ENCODE results near the gene LGR6. TPM values are rescaled to one million over a fixed set of nuclear protein-coding genes. Genes with fewer than 3 reads are reported as not detected.

The LGR6 gene
- total RNA-seq, 1 experiment from 2014 or later: 1.0 TPM

DNA sequence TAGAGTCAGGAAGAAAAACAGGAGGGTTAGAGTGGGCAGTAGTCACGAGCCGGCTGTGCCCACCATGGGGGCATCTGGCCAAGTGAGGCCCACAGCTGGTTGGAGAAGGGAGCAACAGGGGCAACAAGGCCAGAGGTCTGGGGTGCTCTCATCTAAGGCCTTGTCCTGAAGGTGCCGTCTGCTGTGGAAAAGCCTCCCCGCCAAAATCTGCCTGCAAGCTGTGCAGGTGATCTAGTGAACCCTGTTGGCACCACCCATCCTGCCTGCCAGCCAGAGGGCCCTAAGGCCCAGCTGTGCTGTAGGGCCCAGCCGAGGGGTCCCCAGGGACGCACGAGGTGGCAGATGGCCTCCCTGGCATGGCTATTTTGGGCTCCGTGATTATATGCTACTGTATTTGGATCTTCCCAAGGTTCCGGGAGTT, 51.3 kb downstream of the LGR6 start:
- Mint-ChIP-seq H3K36me3 (ENCODE audit: insufficient read depth in 1 of 3, low read depth in 3 of 3) (no peaks in the 10 kb centered on the region), H3K9me3 (no peaks in the 10 kb centered on the region; a peak in 1 of 5 replicates), H3K27me3 (ENCODE audit: low read depth) (peaks cover 10% of the 10 kb centered on the region), H3K27ac (no peak overlapping the region), H3K4me1 (peaks cover 11 to 21% of the 10 kb centered on the region in 2 experiments), H3K4me3 (no peak overlapping the region)
- Histone ChIP-seq H3K56ac (ENCODE audit: insufficient read length, low read depth, low read length) (no peak overlapping the region), H4K91ac (ENCODE audit: insufficient read length, low read depth, low read length) (no peak overlapping the region), H3K27me3 (ENCODE audit: insufficient read depth, low read length) (no peaks in the 10 kb centered on the region; the same call in 1 of the 2 replicates), H3K4me1 (ENCODE audit: insufficient read depth, low read length) (no peaks in the 10 kb centered on the region), H3K4me2 (ENCODE audit: insufficient read depth, insufficient read length, low read length) (no peak overlapping the region), H3K23me2 (ENCODE audit: insufficient read length, low read depth, low read length, poor library complexity, severe bottlenecking) (no peaks in the 10 kb centered on the region), H2BK15ac (ENCODE audit: low read depth, low read length) (no peak overlapping the region), H2BK12ac (ENCODE audit: insufficient read length, low read depth, low read length) (no peak overlapping the region), H3K23ac (ENCODE audit: insufficient read length, low read depth, low read length) (no peak overlapping the region), H2AK5ac (ENCODE audit: insufficient read length, low read length) (no peak overlapping the region), H3K79me1 (ENCODE audit: insufficient read depth, low read depth, low read length, poor library complexity, severe bottlenecking) (no peaks in the 10 kb centered on the region), H3K79me2 (ENCODE audit: insufficient read depth, low read length) (no peaks in the 10 kb centered on the region), H2BK5ac (ENCODE audit: insufficient read length, low read length) (no peak overlapping the region), H2BK20ac (ENCODE audit: low read depth, low read length, poor library complexity, severe bottlenecking) (no peak overlapping the region), H2AFZ (ENCODE audit: low read length) (no peak overlapping the region), H3K27ac (ENCODE audit: insufficient read length, low read depth, low read length) (no peak overlapping the region), H4K5ac (ENCODE audit: insufficient read length, low read depth, low read length) (no peak overlapping the region), H4K8ac (replicated peaks; ENCODE audit: insufficient read length, low read depth, low read length) (no peak overlapping the region), H4K20me1 (ENCODE audit: control insufficient read depth, insufficient read depth, insufficient read length) (no peaks in the 10 kb centered on the region), H3K18ac (ENCODE audit: insufficient read length, low read depth, low read length) (no peak overlapping the region), H3K9me3 (ENCODE audit: control insufficient read depth, low read depth, low read length) (no peaks in the 10 kb centered on the region), H3K9ac (ENCODE audit: extremely low read depth, insufficient read length, low read length) (no peak overlapping the region), H3K14ac (ENCODE audit: insufficient read depth, low read length) (no peak overlapping the region; the same call in 1 of the 2 replicates), H3K4ac (ENCODE audit: low read depth, low read length) (no peak overlapping the region), H2BK120ac (ENCODE audit: low read depth, low read length, poor library complexity, severe bottlenecking) (no peak overlapping the region), H3T11ph (ENCODE audit: low read length) (no peak overlapping the region)
- peak; percentile 19 for DNase-seq
- WGBS (ENCODE audit: extremely low coverage, insufficient read length, low lambda C conversion rate): no CpG with 5 or more reads among the region's 9 CpGs
- TF ChIP-seq, protein P1, sequence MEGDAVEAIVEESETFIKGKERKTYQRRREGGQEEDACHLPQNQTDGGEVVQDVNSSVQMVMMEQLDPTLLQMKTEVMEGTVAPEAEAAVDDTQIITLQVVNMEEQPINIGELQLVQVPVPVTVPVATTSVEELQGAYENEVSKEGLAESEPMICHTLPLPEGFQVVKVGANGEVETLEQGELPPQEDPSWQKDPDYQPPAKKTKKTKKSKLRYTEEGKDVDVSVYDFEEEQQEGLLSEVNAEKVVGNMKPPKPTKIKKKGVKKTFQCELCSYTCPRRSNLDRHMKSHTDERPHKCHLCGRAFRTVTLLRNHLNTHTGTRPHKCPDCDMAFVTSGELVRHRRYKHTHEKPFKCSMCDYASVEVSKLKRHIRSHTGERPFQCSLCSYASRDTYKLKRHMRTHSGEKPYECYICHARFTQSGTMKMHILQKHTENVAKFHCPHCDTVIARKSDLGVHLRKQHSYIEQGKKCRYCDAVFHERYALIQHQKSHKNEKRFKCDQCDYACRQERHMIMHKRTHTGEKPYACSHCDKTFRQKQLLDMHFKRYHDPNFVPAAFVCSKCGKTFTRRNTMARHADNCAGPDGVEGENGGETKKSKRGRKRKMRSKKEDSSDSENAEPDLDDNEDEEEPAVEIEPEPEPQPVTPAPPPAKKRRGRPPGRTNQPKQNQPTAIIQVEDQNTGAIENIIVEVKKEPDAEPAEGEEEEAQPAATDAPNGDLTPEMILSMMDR (conservative IDR thresholded peaks at IDR 0.05): no peak

Measured in H9 (cell line).